Activated CD4-positive, alpha-beta T cell treated with anti-CD3 and anti-CD28 coated beads, Interleukin-2, amount 10 ng/mL, durations not matched to agents 24 days and 14 days (primary cell): ENCODE results near the gene NELFB. TPM values are rescaled to one million over a fixed set of nuclear protein-coding genes. Genes with fewer than 3 reads are reported as not detected.
A peak's percentile ranks its signal among the peaks of the same experiment; 100 is the strongest.

Source experiments
- DNase-seq: peaks from one replicate; pipeline ENCODE4 v3.0.0; 2022
- H3K27ac Mint-ChIP-seq: one replicate; pipeline ENCODE4 v1.8.0; 2022; ENCODE audit warnings: mild to moderate bottlenecking, mixed read lengths
- H3K27me3 Mint-ChIP-seq: one replicate; pipeline ENCODE4 v1.8.0; 2022; ENCODE audit warnings: mixed read lengths
- H3K36me3 Mint-ChIP-seq: one replicate; pipeline ENCODE4 v1.8.0; 2022; ENCODE audit warnings: low read depth, mild to moderate bottlenecking, mixed read lengths
- H3K4me1 Mint-ChIP-seq: one replicate; pipeline ENCODE4 v1.8.0; 2021; ENCODE audit warnings: mixed read lengths
- H3K4me3 Mint-ChIP-seq: one replicate; pipeline ENCODE4 v1.8.0; 2022; ENCODE audit warnings: mild to moderate bottlenecking, moderate library complexity, mixed read lengths
- H3K9me3 Mint-ChIP-seq: one replicate; pipeline ENCODE4 v1.8.0; 2021; ENCODE audit warnings: mixed read lengths
- intact Hi-C: fragments of 100-400 bp; cut with micrococcal nuclease; formaldehyde crosslinking; loops from one replicate; pipeline ENCODE4 v1.15.1; 2023
- total RNA-seq: library from RNA; stranded (reverse); gene quantifications from 2 replicates; pipeline ENCODE4 v1.2.3, GENCODE V29; 2022

The NELFB gene
- total RNA-seq, 1 donor from 2014 or later, result 75.3 TPM

DNA sequence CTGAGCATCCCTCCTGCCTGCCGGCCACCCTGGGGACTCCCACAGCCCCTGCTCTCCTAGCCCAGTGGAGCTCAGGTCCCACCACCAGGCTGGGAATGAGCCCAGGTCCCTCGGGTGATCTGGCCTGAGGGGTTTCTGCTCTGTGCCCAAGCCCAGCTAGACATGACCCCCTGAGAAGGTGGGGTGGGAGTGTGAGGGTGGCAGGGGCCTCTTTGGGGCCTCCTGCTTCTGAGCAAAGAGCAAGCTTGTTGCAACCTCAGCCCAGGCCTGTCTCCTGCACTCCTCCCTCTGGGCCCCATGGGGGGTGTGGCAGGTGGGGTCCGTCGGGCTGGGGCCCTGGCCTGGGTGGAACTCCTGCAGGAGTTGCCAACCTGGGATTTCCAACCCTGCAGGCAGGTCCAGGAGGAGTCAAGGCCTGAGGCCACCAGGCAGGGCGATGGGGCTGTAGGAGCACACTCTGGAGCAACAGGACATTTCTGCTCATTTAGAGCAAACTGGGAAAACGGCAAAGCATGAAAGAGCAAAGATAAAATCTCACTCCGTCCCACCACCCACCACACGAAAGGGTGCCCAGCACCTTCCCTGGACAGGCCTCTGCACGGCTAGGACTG, 58.3 kb downstream of the NELFB start:
- H3K36me3 Mint-ChIP-seq, result no peaks in the 10 kb centered on the region
- H3K27me3 Mint-ChIP-seq, result peaks cover 3% of the 10 kb centered on the region
- no peaks in the 10 kb centered on the region for H3K9me3 Mint-ChIP-seq
- H3K4me1 Mint-ChIP-seq, result no peaks in the 10 kb centered on the region
- no peak overlapping the region for H3K27ac Mint-ChIP-seq
- H3K4me3 Mint-ChIP-seq, result no peak overlapping the region
- intact Hi-C loops, result no loop called here
- DNase-seq, result no peak

DNA sequence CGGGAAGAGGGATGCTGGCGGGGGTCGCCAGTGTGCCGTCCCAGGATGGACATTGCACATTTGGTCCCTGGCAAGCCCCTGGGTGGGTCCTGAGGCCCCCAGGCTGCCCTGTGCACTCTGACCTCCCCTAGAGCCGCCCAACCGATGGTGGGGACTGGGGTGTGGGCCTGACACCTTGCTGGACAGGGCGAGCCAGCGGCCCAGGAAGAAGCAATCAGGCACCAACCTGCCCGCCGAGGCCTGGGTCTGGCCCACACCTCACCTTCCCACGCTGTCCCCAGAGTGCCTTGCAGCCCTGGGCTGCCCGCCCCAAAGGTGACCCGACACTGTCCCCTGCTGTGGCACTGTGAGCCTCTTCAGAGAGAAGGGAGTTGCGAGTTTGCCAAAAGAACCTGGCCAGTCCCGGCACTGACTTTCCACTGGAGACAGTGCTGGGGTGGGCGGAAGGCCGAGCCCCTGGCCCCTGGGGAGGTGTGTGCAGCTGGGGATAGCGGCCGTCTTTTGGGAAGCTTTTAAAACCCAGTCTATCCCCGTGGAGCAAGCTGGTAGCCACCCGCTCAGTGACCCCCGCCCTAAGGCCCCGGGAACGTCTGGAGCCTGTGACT, 58.9 kb downstream of the NELFB start:
- intact Hi-C loops, result no loop called here
- peaks cover 3% of the 10 kb centered on the region for H3K27me3 Mint-ChIP-seq
- no peak overlapping the region for H3K27ac Mint-ChIP-seq
- H3K36me3 Mint-ChIP-seq, result no peaks in the 10 kb centered on the region
- H3K4me3 Mint-ChIP-seq, result no peak overlapping the region
- no peaks in the 10 kb centered on the region for H3K4me1 Mint-ChIP-seq
- no peak for DNase-seq
- H3K9me3 Mint-ChIP-seq, result no peaks in the 10 kb centered on the region

DNA sequence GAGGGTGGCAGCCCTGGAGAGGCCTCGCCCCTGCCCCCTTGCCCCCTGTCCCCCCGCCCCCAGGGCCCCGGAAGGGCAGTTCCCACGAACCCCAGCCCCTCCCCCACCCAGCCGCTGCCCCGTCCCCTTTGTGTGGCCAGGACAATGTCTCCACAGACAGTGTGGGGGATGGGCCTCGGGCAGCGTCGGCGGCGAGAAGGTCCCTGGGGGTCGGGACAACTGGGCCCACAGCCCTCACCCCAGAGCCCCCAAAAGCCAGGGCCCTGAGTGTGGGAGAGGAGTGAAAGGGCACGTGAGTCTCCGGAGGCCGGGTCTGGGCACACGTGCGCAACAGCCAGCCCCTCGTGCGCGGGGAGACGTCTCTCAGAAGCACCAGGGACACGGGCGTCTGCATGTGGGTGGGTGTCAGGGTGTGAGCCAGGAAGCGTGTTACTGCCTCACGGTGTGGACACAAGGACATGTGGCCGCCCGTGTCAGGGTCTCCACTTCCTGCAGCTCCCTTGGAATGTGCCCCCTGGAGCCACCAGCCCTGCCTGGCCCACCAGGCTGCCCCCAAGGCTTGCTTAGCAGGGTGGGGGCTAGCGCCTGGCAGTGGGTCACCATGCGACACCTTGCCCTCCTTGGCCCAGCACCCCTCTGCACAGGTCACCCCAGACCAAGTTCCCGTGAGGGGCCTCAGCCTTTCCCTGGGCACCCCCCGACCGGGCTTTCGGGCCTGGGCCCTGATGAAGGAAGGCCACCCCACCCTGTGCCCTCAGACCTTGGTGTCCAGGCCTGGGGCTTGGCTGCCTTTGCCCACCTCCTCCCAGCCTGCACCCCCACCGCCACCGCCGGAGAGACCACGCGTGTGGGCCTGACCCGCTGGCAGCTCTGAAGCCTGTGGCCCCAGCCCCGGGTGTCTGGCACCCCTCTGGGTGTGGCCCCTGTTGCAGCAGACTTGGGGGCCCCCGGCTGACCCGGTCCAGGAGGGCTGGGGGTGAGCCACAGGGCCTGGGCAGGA, 59.7 kb downstream of the NELFB start:
- intact Hi-C loops, result no loop called here
- Mint-ChIP-seq H3K4me1 (no peaks in the 10 kb centered on the region), H3K36me3 (no peaks in the 10 kb centered on the region), H3K27ac (no peak overlapping the region), H3K9me3 (no peaks in the 10 kb centered on the region), H3K27me3 (peaks cover 3% of the 10 kb centered on the region), H3K4me3 (no peak overlapping the region)
- no peak for DNase-seq

DNA sequence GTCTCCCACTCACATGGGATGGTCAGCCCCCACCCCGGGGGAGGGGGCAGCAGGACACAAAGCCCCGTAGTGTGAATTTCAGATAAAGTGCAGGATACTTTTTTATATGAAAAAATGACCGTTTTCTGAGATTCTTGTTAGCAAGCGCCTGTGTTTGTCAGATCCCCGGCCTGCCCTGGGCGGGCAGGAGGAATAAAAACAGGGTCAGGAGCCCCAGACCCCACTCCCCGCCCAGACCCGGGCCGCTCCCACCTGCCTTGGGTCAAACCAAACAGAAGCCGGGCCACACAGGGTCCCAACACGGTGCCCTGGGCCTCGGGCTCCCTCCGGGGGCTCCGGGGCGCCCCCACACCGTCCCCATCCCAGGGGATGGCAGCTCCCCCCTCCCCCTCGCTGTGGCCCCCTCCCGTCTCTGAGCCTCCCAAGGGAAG, 60.5 kb downstream of the NELFB start:
- intact Hi-C loops, result no loop called here
- peaks cover 3% of the 10 kb centered on the region for H3K27me3 Mint-ChIP-seq
- no peak overlapping the region for H3K27ac Mint-ChIP-seq
- no peaks in the 10 kb centered on the region for H3K9me3 Mint-ChIP-seq
- H3K4me3 Mint-ChIP-seq, result no peak overlapping the region
- no peak for DNase-seq
- no peaks in the 10 kb centered on the region for H3K36me3 Mint-ChIP-seq
- H3K4me1 Mint-ChIP-seq, result peaks cover 2% of the 10 kb centered on the region

DNA sequence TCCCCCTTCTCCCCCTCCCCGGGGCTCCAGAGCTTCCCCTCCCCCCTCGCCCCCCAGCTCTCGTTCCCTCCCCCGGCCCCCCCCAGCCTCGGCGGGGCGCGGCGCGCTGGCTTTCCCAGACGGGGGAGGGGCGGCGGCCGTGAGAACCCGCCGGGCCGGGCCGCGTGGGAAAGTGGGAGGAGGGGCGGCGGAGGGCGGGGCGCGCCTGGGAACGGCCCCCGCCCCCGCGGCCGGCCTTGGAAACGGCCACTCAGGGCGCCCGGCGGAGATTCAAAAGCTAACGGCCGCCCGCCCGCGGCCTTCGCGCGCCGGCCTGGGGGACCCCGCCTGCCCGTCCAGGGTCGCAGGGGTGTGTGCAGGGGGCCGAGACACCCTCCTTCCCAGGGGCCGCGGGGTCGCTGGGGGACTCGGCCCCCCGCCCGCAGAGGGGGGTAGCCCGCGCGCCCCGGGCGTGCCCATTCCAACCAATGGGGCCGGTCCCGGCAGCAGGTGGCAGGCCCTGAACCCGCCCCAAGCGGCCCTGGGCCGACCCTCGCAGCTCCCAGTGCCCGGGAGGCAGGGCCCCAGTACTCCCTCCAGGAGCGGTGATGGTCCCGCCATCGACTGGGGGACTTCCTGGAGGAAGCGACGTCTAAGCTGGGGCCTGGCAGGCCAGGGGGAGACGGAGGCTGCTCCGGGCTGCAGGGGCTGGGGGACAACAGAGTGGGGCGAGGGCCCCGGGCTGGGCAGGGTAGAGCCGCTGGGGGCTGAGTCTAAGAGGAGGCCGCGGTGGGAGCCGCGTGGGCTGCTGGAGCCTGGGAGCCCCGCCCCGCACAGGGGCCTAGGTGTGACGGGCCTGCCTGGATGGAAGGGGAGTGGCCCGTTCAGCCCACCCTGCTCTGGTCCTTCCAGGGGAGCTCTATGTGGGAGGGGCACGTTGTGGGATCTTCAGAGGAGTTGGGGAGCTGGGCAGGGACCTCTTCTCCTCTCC, 61.2 kb downstream of the NELFB start:
- no peaks in the 10 kb centered on the region for H3K36me3 Mint-ChIP-seq
- no peak overlapping the region for H3K27ac Mint-ChIP-seq
- peaks cover 3% of the 10 kb centered on the region for H3K27me3 Mint-ChIP-seq
- peak; percentile 69 for DNase-seq
- no peaks in the 10 kb centered on the region for H3K9me3 Mint-ChIP-seq
- peaks cover 4% of the 10 kb centered on the region for H3K4me1 Mint-ChIP-seq
- intact Hi-C loops, result no loop called here
- no peak overlapping the region for H3K4me3 Mint-ChIP-seq

DNA sequence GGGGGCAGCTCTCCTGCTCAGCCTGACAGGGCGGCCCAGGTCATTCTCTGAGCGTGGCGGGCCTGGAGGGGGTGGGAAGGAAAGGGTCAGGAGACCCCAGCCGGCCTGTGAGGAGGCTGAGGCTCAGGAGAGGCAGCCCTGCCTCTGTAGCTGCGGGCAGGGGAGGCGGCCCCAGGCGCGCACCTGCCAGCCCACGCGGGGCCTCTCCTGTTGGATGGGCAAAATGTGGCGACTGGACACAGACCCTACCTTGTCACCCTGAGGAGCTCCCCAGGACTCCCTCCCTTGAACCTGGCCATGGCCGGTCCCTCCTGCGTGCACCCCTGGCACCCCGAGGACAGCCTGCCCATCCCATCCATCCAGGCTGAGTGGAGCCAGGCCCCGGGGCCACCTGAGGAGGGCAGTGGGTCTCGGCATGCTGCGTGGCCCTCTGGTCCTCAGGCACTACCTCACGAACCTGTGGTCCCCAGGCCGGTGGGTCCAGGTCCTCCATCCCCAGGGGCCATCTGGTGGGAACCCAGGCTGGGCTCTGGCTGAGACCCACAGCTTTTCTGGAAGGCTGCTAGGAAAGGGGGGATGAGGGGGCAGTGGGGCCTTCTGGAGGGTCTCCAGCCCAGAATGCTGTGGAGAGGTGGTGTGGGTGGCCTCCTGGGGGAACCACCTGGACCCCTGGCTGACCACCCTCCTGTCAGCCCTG, 62.0 kb downstream of the NELFB start:
- Mint-ChIP-seq H3K36me3 (no peaks in the 10 kb centered on the region), H3K9me3 (no peaks in the 10 kb centered on the region), H3K4me3 (no peak overlapping the region), H3K27ac (no peak overlapping the region), H3K4me1 (peaks cover 4% of the 10 kb centered on the region), H3K27me3 (peaks cover 3% of the 10 kb centered on the region)
- intact Hi-C loops, result no loop called here
- DNase-seq, result peak; percentile 56

DNA sequence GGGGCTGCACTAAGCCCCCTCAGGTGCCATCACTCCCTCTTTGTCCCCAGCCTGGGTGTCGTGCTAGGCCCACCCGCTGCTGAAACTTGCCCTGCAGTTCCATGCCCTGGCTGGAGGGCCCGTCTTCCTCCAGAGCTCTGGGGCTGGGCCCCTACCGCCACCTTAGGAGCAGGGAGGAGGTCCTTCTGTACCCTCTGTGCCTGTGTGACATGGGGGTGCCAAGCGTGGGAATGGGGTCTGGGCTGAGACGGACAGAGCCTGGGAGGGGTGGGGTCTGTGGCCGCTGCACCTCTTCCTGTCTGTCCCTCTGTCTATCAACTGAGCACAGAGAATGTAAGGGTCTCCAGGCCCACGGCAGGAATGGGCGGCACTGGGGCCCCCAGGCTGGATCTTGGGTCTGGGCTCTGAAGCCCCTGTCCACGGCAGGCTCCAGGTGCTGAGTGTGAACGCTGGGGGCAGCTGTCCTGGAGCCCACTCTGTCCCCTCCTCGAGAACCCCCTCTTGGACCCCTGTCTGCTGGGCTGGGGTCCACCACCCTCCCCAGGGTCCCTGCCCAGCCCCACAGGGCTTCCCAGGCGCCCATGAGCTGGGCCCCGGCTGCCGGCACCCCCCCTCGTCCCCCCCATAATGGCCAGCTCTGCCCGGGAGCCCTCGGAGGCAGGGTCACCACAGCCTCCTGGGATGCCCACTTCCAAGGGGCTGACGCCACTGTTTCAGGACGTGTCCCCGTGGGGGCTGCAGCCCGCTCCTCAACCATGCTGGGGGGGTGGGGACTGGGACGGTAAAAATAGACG, 62.8 kb downstream of the NELFB start:
- no peaks in the 10 kb centered on the region for H3K9me3 Mint-ChIP-seq
- intact Hi-C loops, result no loop called here
- H3K27me3 Mint-ChIP-seq, result peaks cover 3% of the 10 kb centered on the region
- peaks cover 4% of the 10 kb centered on the region for H3K4me1 Mint-ChIP-seq
- no peaks in the 10 kb centered on the region for H3K36me3 Mint-ChIP-seq
- no peak overlapping the region for H3K4me3 Mint-ChIP-seq
- no peak overlapping the region for H3K27ac Mint-ChIP-seq
- no peak for DNase-seq

DNA sequence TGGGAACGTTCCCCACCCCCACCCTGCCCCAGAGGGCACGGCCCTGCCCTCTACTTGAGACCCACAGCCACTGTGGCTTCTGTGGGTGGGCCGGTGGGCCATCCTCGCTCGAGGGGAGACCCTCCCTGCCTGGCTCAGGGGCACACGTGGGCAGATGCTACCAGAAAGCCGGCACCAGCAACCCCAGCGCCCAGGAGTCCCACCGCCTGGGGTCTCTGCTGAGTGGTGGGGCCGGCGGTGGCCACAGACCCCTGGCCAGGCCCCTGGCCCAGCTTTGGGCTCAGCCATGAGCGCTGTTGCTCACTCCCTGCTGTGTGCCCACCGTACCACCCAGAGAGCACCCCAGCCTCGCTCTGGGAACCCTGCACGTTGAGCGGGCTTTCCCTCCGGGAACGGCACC, 63.5 kb downstream of the NELFB start:
- DNase-seq, result no peak
- no peak overlapping the region for H3K4me3 Mint-ChIP-seq
- H3K27ac Mint-ChIP-seq, result no peak overlapping the region
- peaks cover 4% of the 10 kb centered on the region for H3K4me1 Mint-ChIP-seq
- no peaks in the 10 kb centered on the region for H3K36me3 Mint-ChIP-seq
- H3K27me3 Mint-ChIP-seq, result peaks cover 3% of the 10 kb centered on the region
- no peaks in the 10 kb centered on the region for H3K9me3 Mint-ChIP-seq
- intact Hi-C loops, result no loop called here

DNA sequence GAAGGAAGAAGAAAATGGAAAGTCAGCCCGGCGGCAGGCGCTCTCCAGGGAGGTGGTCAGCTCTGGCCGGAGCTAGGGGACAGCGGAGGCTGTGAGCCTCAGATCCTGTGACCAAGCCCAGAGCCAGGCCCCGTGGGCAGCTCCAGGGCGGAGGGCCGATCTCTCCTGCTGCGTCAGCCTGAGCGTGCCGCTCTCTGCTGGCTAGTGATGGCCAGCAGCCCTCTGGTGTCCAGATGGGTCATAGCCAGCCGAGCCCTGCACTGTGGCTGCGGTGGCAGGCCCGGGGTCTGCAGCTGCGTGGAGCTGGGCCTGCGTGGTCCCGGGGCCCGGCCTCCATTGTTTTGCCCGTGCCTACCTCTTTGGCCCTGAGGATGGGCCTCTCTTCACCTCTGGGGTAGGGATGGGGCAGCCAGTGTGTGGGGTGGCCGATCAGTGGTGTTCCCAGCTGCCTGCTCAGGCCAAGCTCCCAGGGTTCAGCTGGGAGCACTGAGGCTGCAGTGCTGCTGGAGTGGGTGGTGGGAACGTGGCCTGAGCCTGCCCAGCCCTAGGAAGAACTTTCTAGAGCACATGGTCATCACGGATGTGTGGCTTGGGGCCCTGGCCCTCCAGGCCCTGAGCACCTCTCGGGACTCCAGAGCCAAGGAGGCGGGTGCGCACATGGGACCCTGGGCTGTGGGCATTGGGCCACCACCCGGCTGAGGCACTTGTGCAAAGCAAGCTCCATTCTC, 64.0 kb downstream of the NELFB start:
- Mint-ChIP-seq H3K4me3 (no peak overlapping the region), H3K27ac (no peak overlapping the region), H3K9me3 (no peaks in the 10 kb centered on the region), H3K27me3 (peaks cover 3% of the 10 kb centered on the region), H3K36me3 (no peaks in the 10 kb centered on the region), H3K4me1 (peaks cover 4% of the 10 kb centered on the region)
- intact Hi-C loops, result no loop called here
- no peak for DNase-seq

DNA sequence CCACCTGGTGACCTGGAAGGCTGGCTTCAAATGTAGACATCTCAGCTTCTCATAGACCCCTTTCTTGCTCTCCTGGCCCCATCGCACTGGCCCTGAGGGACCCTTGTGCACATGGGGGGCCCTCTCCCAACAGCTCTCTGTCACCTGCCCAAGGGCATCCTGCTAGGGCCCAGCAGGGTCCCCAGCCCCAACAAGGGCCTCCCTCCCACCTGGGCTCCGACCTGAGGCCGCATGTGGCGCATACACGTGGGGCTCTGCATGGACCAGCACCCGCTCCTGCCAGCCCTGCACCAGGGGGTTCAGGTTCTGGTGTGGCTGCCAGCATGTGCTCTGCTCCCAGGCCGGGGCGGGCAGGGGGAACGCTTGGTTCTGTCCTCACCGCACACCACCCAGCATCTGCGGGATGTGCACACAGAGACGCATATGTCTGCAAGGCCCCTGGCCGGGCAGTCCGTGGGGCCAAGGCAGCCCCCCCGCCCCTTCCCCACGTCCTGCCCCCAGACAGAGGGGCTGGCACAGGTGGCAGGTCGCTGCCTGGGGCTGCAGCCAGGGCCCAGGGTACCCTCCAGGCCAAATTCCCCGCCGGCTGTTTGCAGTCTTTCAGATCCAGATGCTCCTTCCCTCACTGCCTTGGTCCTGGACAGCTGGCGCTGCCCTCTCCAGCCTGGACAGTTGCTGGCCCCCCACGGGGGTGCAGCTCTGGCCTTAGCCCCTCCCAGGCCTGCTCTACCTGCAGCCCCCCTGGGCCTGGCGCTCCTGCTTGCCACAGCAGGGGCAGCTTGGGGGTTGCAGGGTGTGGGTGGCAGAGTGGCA, 64.8 kb downstream of the NELFB start:
- no peaks in the 10 kb centered on the region for H3K9me3 Mint-ChIP-seq
- intact Hi-C loops, result no loop called here
- no peak overlapping the region for H3K27ac Mint-ChIP-seq
- no peak overlapping the region for H3K4me3 Mint-ChIP-seq
- peaks cover 4% of the 10 kb centered on the region for H3K4me1 Mint-ChIP-seq
- peaks cover 3% of the 10 kb centered on the region for H3K27me3 Mint-ChIP-seq
- no peaks in the 10 kb centered on the region for H3K36me3 Mint-ChIP-seq
- no peak for DNase-seq

DNA sequence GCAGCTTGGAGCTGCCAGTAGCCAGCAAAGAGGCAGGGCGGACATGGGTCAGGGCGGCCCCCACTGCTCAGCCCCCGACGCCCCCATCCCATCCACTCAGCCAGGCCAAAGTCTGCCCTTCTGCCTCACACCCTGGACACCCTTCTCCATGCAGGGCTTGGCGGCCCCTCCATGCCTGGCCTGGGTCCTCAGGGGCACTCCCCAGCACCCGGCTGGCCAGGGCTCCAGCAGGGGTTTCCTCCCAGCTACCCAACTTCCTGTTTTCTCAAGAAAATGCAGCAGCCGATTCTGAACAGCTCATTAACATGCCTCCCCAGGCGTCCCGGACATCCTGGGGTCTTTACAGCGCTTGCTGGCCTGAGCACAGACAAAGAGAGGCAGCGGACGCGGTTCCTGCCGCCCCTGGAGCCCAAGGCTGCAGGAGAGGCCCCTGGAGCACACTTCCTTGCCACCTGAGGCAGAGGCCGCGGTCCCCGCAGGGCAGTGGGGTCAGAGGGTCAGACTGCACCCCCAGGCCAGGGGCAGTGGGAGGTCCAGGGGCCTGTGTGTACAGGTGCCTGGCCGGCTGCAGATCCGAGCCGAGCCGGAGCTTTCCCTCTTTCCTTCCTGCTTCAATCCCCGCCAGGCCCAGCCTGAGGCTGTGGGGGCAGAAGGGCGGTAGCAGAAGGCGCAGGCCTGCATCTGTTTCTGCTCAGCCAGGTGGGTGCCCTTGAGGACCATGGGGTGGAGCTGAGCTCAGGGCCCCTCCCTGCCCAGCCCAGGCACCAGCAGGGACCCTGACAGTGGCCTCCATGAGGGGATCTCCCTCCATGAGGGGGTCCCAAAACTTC, 65.6 kb downstream of the NELFB start:
- Mint-ChIP-seq H3K9me3 (no peaks in the 10 kb centered on the region), H3K4me3 (peak overlapping the region; percentile 66), H3K4me1 (peaks cover 4% of the 10 kb centered on the region), H3K27ac (peak overlapping the region; percentile 85), H3K36me3 (no peaks in the 10 kb centered on the region), H3K27me3 (peaks cover 5% of the 10 kb centered on the region)
- peak; percentile 81 for DNase-seq
- intact Hi-C loops, result no loop called here
